Neural cell (in vitro differentiated cells): ENCODE measurements around the gene HSPB3.

Source experiments
- CTCF ChIP-seq: fragments of 450-650 bp; IDR thresholded peaks from 2 replicates; pipeline ENCODE4 v1.5.1; 2014; ENCODE audit warnings: antibody characterized with exemption, mild to moderate bottlenecking, moderate library complexity; ENCODE audit not compliant: poor library complexity, severe bottlenecking
- EP300 ChIP-seq: fragments of 450-650 bp; conservative IDR thresholded peaks from 2 replicates; pipeline ENCODE4 v1.6.1; 2014; ENCODE audit warnings: antibody characterized with exemption, mild to moderate bottlenecking, moderate library complexity; ENCODE audit not compliant: poor library complexity, severe bottlenecking
- EZH2 ChIP-seq: fragments of 200-600, 300-800 bp; shearing (Covaris generic), sonication (generic); IDR thresholded peaks from 2 replicates; pipeline ENCODE4 v1.6.1; 2014; ENCODE audit warnings: antibody characterized with exemption, low read length, borderline replicate concordance, mild to moderate bottlenecking; ENCODE audit not compliant: insufficient read depth, poor library complexity, severe bottlenecking
- POLR2AphosphoS5 ChIP-seq: IDR thresholded peaks from 2 replicates; pipeline ENCODE4 v1.6.1; 2012
- RAD21 ChIP-seq: fragments of 450-650 bp; conservative IDR thresholded peaks from 2 replicates; pipeline ENCODE4 v1.6.1; 2014; ENCODE audit warnings: antibody characterized with exemption, mild to moderate bottlenecking, moderate library complexity
- TAF1 ChIP-seq: IDR thresholded peaks from 2 replicates; pipeline ENCODE4 v1.6.1; 2012; ENCODE audit warnings: low read depth

DNA sequence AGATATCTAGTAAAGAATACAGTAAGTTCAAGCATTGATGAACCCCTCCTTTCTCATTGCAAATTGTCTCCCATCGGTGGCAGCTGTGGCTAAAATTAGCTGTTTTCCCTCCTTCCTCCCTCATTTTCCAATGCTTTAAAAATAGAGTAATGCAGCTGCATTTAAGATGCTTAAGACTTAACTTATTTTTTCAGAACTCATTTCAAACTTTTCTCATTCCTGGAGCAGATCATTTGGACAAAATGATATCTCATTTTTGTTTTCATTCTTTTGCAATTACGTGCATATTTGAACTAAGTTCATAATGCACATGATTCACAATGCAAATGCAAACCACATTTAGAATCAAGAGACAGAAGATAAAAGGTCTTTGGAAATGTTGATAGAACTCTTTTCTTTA lies 14.6 kb downstream of the HSPB3 start:
- TF ChIP-seq POLR2AphosphoS5, result no peak
- no peak for TF ChIP-seq CTCF
- TF ChIP-seq EP300, result no peak
- no peak for TF ChIP-seq TAF1
- no peak for TF ChIP-seq EZH2
- no peak for TF ChIP-seq RAD21
